ENCODE measurements around the gene MPP4.
A peak's percentile ranks its signal among the peaks of the same experiment; 100 is the strongest.

The MPP4 gene

GRCh38 chr2:201644001-201644400 is 54.4 kb downstream of the MPP4 start:
- Histone ChIP-seq H3K9ac (ENCODE audit: insufficient read length, low read depth) (peak overlapping the region; percentile 91), H3K36me3 (ENCODE audit: insufficient read depth, insufficient read length, low read length) (peaks cover 4% of the 10 kb centered on the region), H3K4me3 (ENCODE audit: insufficient read length, low read depth) (no peak overlapping the region), H3K27me3 (ENCODE audit: insufficient read depth, insufficient read length) (no peaks in the 10 kb centered on the region), H3K9me3 (ENCODE audit: insufficient read depth, low read length) (no peaks in the 10 kb centered on the region), H3K4me1 (ENCODE audit: insufficient read depth, insufficient read length) (no peaks in the 10 kb centered on the region)
- no peak for TF ChIP-seq ZNF274 (IDR thresholded peaks at IDR 0.05; ENCODE audit: low read depth, low read length)
- no peak for TF ChIP-seq SUZ12 (IDR thresholded peaks at IDR 0.05; ENCODE audit: extremely low read depth, insufficient read depth, insufficient read length)
- no peak for TF ChIP-seq YY1 (IDR thresholded peaks at IDR 0.05; ENCODE audit: insufficient read depth, insufficient read length)
- DNase-seq (ENCODE audit: low read depth, low spot score), result no peak

DNA sequence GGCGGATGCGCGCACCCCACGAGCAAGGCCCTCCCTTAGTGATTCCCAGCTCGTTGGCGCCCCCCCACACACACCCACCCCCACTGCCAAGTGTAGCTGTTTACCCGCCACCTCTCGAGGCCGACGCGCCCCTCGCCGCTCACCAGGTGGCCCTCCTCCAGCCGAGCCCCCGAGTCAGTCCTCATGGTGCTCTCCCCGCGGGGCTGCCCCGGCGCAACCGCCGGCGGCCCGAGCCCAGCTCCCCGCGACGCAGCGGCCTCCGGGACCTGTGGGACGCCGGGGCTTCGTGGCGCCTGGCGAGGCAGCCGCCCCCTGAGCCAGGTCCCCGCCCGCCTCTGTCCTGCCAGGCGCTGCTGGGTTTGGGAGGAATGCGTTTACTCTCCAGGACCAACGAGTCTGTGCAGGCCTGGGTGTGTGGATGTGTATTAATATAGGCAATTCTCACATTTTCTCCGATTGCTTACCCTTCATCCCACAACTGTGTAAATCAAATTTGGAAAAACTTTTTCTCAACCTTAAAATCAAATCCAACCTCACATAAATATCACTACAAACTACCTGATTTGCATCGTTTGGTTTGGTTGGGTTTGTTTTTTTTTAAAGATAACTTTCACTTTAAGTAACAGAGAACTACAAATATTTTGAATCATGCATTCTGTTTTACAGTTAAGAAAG is 55.1 kb downstream of the MPP4 start, which contains the start of gene TMEM237:
Gene TMEM237, minus strand, starts transcription at position 288 of the 675 bp plus-strand sequence. Its CDS starts 103 bp downstream, at position 185.
- peak within 1 kb of the TSS; percentile 83 for H3K4me3 ChIP-seq (ENCODE audit: insufficient read length, low read depth)
- H3K9me3 ChIP-seq (ENCODE audit: insufficient read depth, low read length), result no peaks in the 10 kb centered on the region
- no peak for DNase-seq (ENCODE audit: low read depth, low spot score)
- peaks cover 10% of the 10 kb centered on the region for H3K36me3 ChIP-seq (ENCODE audit: insufficient read depth, insufficient read length, low read length)
- H3K9ac ChIP-seq (ENCODE audit: insufficient read length, low read depth), result peak within 1 kb of the TSS; percentile 91
- TF ChIP-seq ZNF274 (IDR thresholded peaks at IDR 0.05; ENCODE audit: low read depth, low read length), result no peak
- no peak for TF ChIP-seq SUZ12 (IDR thresholded peaks at IDR 0.05; ENCODE audit: extremely low read depth, insufficient read depth, insufficient read length)
- TF ChIP-seq YY1 (IDR thresholded peaks at IDR 0.05; ENCODE audit: insufficient read depth, insufficient read length), result no peak
- no peaks in the 10 kb centered on the region for H3K27me3 ChIP-seq (ENCODE audit: insufficient read depth, insufficient read length)
- no peaks in the 10 kb centered on the region for H3K4me1 ChIP-seq (ENCODE audit: insufficient read depth, insufficient read length)

DNA sequence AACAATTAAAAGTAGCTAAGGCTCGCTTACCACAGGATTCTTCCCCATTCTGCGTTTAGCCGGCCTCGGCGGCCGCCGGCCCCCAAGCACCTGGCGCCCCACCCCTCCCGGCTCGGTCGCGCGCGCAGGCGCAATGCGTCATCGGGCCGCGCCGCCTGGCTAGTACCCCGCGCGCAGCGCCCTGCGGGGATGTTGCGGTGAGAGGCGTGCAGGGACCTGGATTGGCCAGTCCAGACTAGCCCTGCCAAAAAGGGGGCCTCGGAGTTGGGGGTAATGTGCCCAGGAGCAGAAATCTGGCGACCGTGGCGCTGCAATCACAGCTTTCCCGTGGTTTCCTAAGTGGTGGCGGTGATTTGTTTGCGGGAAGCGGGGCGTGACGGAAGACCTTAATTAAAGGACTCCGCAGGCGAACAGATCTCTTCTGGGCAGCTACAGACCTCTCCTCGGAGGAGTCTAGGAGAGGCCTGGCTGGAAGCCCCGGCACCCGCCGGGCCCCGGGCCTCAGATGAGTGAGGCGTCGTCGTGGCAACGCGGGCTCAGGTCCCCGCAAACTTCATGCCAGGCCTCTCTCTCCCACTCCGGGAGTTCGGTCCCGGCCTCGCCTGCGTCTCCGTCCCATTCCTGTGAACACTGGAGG is 55.7 kb downstream of the MPP4 start:
- Histone ChIP-seq H3K4me1 (ENCODE audit: insufficient read depth, insufficient read length) (no peaks in the 10 kb centered on the region), H3K27me3 (ENCODE audit: insufficient read depth, insufficient read length) (no peaks in the 10 kb centered on the region), H3K36me3 (ENCODE audit: insufficient read depth, insufficient read length, low read length) (peaks cover 17% of the 10 kb centered on the region), H3K9ac (ENCODE audit: insufficient read length, low read depth) (peak overlapping the region; percentile 91), H3K4me3 (ENCODE audit: insufficient read length, low read depth) (peak overlapping the region; percentile 83), H3K9me3 (ENCODE audit: insufficient read depth, low read length) (no peaks in the 10 kb centered on the region)
- DNase-seq (ENCODE audit: low read depth, low spot score), result peak; percentile 67
- TF ChIP-seq YY1 (IDR thresholded peaks at IDR 0.05; ENCODE audit: insufficient read depth, insufficient read length) (no peak), SUZ12 (IDR thresholded peaks at IDR 0.05; ENCODE audit: extremely low read depth, insufficient read depth, insufficient read length) (no peak), ZNF274 (IDR thresholded peaks at IDR 0.05; ENCODE audit: low read depth, low read length) (no peak)

DNA sequence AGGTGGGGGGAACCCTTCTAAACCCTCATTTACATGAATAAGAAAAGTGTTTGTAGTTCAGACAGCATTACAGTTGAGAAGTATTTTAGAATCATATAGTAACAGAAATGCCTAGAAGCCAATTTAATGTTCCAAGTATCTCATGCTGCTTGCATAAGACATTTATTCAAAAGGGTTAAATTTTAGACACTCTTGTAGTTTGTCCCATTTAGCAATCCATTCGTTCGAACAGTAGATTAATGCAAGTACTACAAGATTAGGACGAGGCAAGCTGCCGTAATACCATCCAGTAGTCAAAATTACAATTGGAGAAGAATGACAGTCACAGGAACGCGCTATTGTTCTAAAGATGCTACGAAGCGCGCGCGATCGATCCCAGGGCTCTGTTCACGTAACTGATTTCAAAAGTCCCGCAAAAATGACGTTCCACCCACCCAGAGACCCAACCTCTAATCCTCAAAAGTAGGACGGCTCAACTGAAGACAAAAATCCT is 56.3 kb downstream of the MPP4 start:
- TF ChIP-seq ZNF274 (IDR thresholded peaks at IDR 0.05; ENCODE audit: low read depth, low read length) (no peak), YY1 (IDR thresholded peaks at IDR 0.05; ENCODE audit: insufficient read depth, insufficient read length) (no peak), SUZ12 (IDR thresholded peaks at IDR 0.05; ENCODE audit: extremely low read depth, insufficient read depth, insufficient read length) (no peak)
- no peaks in the 10 kb centered on the region for H3K4me1 ChIP-seq (ENCODE audit: insufficient read depth, insufficient read length)
- H3K36me3 ChIP-seq (ENCODE audit: insufficient read depth, insufficient read length, low read length), result peaks cover 19% of the 10 kb centered on the region
- DNase-seq (ENCODE audit: low read depth, low spot score), result peak; percentile 20
- no peaks in the 10 kb centered on the region for H3K27me3 ChIP-seq (ENCODE audit: insufficient read depth, insufficient read length)
- no peaks in the 10 kb centered on the region for H3K9me3 ChIP-seq (ENCODE audit: insufficient read depth, low read length)
- peak overlapping the region; percentile 83 for H3K4me3 ChIP-seq (ENCODE audit: insufficient read length, low read depth)
- peak overlapping the region; percentile 91 for H3K9ac ChIP-seq (ENCODE audit: insufficient read length, low read depth)

GRCh38 chr2:201639205-201639604 is 59.2 kb downstream of the MPP4 start:
- H3K27me3 ChIP-seq (ENCODE audit: insufficient read depth, insufficient read length), result no peaks in the 10 kb centered on the region
- no peak for DNase-seq (ENCODE audit: low read depth, low spot score)
- no peaks in the 10 kb centered on the region for H3K4me1 ChIP-seq (ENCODE audit: insufficient read depth, insufficient read length)
- H3K9me3 ChIP-seq (ENCODE audit: insufficient read depth, low read length), result no peaks in the 10 kb centered on the region
- H3K4me3 ChIP-seq (ENCODE audit: insufficient read length, low read depth), result no peak overlapping the region
- peaks cover 46% of the 10 kb centered on the region for H3K36me3 ChIP-seq (ENCODE audit: insufficient read depth, insufficient read length, low read length)
- H3K9ac ChIP-seq (ENCODE audit: insufficient read length, low read depth), result no peak overlapping the region
- TF ChIP-seq ZNF274 (IDR thresholded peaks at IDR 0.05; ENCODE audit: low read depth, low read length) (no peak), YY1 (IDR thresholded peaks at IDR 0.05; ENCODE audit: insufficient read depth, insufficient read length) (no peak), SUZ12 (IDR thresholded peaks at IDR 0.05; ENCODE audit: extremely low read depth, insufficient read depth, insufficient read length) (no peak)

GRCh38 chr2:201638326-201638725 is 60.1 kb downstream of the MPP4 start:
- DNase-seq (ENCODE audit: low read depth, low spot score), result no peak
- Histone ChIP-seq H3K9ac (ENCODE audit: insufficient read length, low read depth) (no peak overlapping the region), H3K9me3 (ENCODE audit: insufficient read depth, low read length) (no peaks in the 10 kb centered on the region), H3K36me3 (ENCODE audit: insufficient read depth, insufficient read length, low read length) (peaks cover 55% of the 10 kb centered on the region), H3K4me1 (ENCODE audit: insufficient read depth, insufficient read length) (no peaks in the 10 kb centered on the region), H3K4me3 (ENCODE audit: insufficient read length, low read depth) (no peak overlapping the region), H3K27me3 (ENCODE audit: insufficient read depth, insufficient read length) (no peaks in the 10 kb centered on the region)
- TF ChIP-seq SUZ12 (IDR thresholded peaks at IDR 0.05; ENCODE audit: extremely low read depth, insufficient read depth, insufficient read length) (no peak), ZNF274 (IDR thresholded peaks at IDR 0.05; ENCODE audit: low read depth, low read length) (no peak), YY1 (IDR thresholded peaks at IDR 0.05; ENCODE audit: insufficient read depth, insufficient read length) (no peak)

GRCh38 chr2:201633661-201634249 is 64.7 kb downstream of the MPP4 start:
- Histone ChIP-seq H3K27me3 (ENCODE audit: insufficient read depth, insufficient read length) (no peaks in the 10 kb centered on the region), H3K36me3 (ENCODE audit: insufficient read depth, insufficient read length, low read length) (peaks cover 92% of the 10 kb centered on the region), H3K4me3 (ENCODE audit: insufficient read length, low read depth) (no peak overlapping the region), H3K9me3 (ENCODE audit: insufficient read depth, low read length) (no peaks in the 10 kb centered on the region), H3K9ac (ENCODE audit: insufficient read length, low read depth) (no peak overlapping the region), H3K4me1 (ENCODE audit: insufficient read depth, insufficient read length) (no peaks in the 10 kb centered on the region)
- DNase-seq (ENCODE audit: low read depth, low spot score), result no peak
- TF ChIP-seq YY1 (IDR thresholded peaks at IDR 0.05; ENCODE audit: insufficient read depth, insufficient read length) (no peak), SUZ12 (IDR thresholded peaks at IDR 0.05; ENCODE audit: extremely low read depth, insufficient read depth, insufficient read length) (no peak)

Measured in NT2/D1 (cell line).